ENCODE results near the gene NKX1-1.

NKX1-1 gene

DNA sequence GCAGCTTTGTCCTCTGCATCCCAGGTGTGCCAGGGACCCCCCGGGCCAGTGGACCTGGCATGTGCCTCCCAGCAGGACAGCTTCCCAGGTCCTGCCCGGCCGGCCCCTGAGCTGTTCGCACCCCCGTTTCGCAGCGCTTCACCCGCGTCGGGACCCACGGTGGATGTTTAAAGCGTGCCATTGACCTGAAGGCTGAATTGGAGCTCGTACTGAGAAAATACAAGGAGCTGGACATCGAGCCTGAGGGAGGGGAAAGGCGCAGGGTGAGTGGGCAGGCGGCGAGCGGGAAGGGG, 51.3 kb downstream of the NKX1-1 start:
- in situ Hi-C loops (cut with HindIII; ENCODE audit: low pct_ligation_motif_present, low pct_unique_long_range_greater_than_20kb, low sequenced_read_pairs): no loop called here
- no peak for DNase-seq

DNA sequence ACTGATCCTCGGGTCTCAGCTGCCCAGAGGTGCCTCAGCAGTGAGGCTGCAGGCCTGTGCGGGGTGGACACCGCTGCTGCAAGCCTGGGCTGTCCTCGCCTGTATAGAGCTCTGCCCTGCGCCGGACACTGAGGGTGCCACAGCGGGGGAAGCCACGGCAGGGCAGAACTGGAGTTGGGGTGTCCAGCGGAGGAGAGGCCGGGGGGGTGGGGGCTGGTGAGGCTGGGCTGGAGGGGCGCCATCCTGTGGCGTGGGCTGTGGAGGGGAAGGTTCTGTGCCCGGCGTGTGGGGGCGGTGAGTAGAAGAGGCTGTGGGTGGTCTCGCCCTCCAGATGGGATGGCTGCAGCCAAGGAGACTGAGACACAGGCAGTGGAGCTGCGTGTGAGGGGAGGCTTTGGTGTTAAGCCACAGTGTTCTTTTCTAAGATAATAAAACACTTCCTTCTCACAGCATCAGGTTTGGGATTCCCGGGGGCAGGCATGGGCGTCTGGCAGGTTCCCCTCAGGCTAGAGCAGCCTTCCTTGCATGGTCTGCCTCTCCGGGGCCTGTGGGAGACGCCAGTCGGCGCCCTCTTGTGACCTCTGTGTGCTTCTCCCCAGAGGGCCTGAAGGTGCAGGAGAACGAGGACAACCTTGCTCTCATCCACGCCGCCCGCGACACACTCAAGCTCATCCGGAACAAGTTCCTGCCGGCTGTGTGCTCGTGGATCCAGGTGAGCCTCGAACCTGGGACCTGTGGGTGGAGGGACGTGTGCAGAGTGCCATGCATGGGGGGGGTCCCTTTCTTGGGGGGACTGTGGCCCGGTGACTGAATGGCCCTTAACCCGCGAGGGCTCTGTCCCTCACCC, 51.9 kb downstream of the NKX1-1 start:
- in situ Hi-C loops (cut with HindIII; ENCODE audit: low pct_ligation_motif_present, low pct_unique_long_range_greater_than_20kb, low sequenced_read_pairs): no loop called here
- no peak for DNase-seq

- DNase-seq: no peak
- in situ Hi-C loops (cut with HindIII; ENCODE audit: low pct_ligation_motif_present, low pct_unique_long_range_greater_than_20kb, low sequenced_read_pairs): no loop called here
Measured at GRCh38 chr4:1353186-1354055, 52.8 kb downstream of the NKX1-1 start.
